K562 (cell line): Measurements from ENCODE around the gene SH3D19. TPM values are rescaled to one million over a fixed set of nuclear protein-coding genes. Genes with fewer than 3 reads are reported as not detected.

ENCODE experiments used
- ATAC-seq: fragments of 200-7000 bp; cut with Tn5 transposase; 3 replicates; pipeline ENCODE4 v1.9.1; 2020; ENCODE audit warnings: moderate library complexity
- BruUV-seq: library from RNA; stranded (reverse); fragments of 400-500 nt; replicated peaks from 2 replicates; lab custom pipeline; 2021; lab: Mats Ljungman, UMichigan
- CTCF ChIA-PET: fragments of 300-600 bp; formaldehyde crosslinking; extraction: SDS; loops from one replicate; lab custom pipeline; 2021; ENCODE audit warnings: low intra/inter-chr PET ratio; lab: Yijun Ruan, JAX
- POLR2A ChIA-PET: fragments of 300-600, 350-650 bp; sonication (Branson Sonifier 250); formaldehyde crosslinking; extraction: SDS; loops from one replicate; lab custom pipeline; 2021; ENCODE audit warnings: antibody characterized with exemption, inconsistent platforms; lab: Yijun Ruan, JAX
- DNase-seq, 4 experiments: peaks; one replicate each; pipeline versions ENCODE4 v3.0.0 to v3.0.0-alpha.2; 2011 to 2018; ENCODE audit warnings: low spot score in 3 of 4, mixed read lengths in 3 of 4; ENCODE audit errors: extremely low read depth in 1 of 4
- FAIRE-seq: peaks from 2 replicates; lab custom pipeline; 2011; peaks lifted over from hg19 to GRCh38; lab: Jason Lieb, UNC
- H2AFZ ChIP-seq: 2 replicates; pipeline ENCODE4 v1.6.0; 2011; ENCODE audit warnings: low read depth, low read length, control low read depth, inconsistent platforms
- H3K27ac ChIP-seq: fragments of 200-600 bp; 3 replicates; pipeline ENCODE4 v1.8.0; 2011; ENCODE audit warnings: low read depth, mild to moderate bottlenecking, control low read depth, inconsistent platforms, low read length, moderate library complexity, mixed read lengths; ENCODE audit errors: extremely low read depth
- H3K27me3 ChIP-seq, 2 experiments: fragments of 300-600 bp in 1 of 2; 2 replicates in 1 of 2; 3 replicates in 1 of 2; pipeline versions ENCODE4 v1.6.0 to v1.8.0; 2011; ENCODE audit warnings: inconsistent platforms in 2 of 2, low read length in 2 of 2, mild to moderate bottlenecking in 1 of 2, mixed read lengths in 1 of 2, moderate library complexity in 1 of 2; ENCODE audit not compliant: control insufficient read depth in 2 of 2, insufficient read depth in 2 of 2
- H3K36me3 ChIP-seq: fragments of 300-600 bp; 3 replicates; pipeline ENCODE4 v1.8.0; 2011; ENCODE audit warnings: mild to moderate bottlenecking, low read length, inconsistent platforms; ENCODE audit not compliant: control insufficient read depth, insufficient read depth
- H3K4me1 ChIP-seq, 2 experiments: fragments of 200-600 bp in 1 of 2; replicated peaks in 1 of 2; 2 replicates in 1 of 2; 3 replicates in 1 of 2; pipeline versions ENCODE4 v1.5.1 to v1.8.0; 2011; ENCODE audit warnings: inconsistent platforms in 2 of 2, low read length in 2 of 2, mild to moderate bottlenecking in 1 of 2, mixed read lengths in 1 of 2, moderate library complexity in 1 of 2; ENCODE audit not compliant: control insufficient read depth in 2 of 2, insufficient read depth in 2 of 2
- H3K4me2 ChIP-seq: 2 replicates; pipeline ENCODE4 v1.6.1; 2011; ENCODE audit warnings: low read length, control low read depth, inconsistent platforms, mixed read lengths; ENCODE audit not compliant: insufficient read depth
- H3K4me3 ChIP-seq: fragments of 200-600 bp; sonication (generic), shearing (Covaris generic); 2 replicates; pipeline ENCODE4 v1.5.1; 2016; ENCODE audit warnings: control low read depth, inconsistent platforms
- H3K79me2 ChIP-seq: fragments of 200-600 bp; 3 replicates; pipeline ENCODE4 v1.8.0; 2011; ENCODE audit warnings: low read length, inconsistent platforms; ENCODE audit not compliant: control insufficient read depth, insufficient read depth
- H3K9ac ChIP-seq, 2 experiments: 2 replicates each; pipeline versions ENCODE4 v1.6.0 to v1.6.1; 2011; ENCODE audit warnings: low read depth in 2 of 2, low read length in 2 of 2, control low read depth in 1 of 2, inconsistent platforms in 1 of 2, mild to moderate bottlenecking in 1 of 2, mixed read lengths in 1 of 2; ENCODE audit not compliant: insufficient read depth in 1 of 2
- H3K9me1 ChIP-seq: one replicate; pipeline ENCODE4 v1.6.0; 2011; ENCODE audit warnings: inconsistent platforms, mild to moderate bottlenecking, low read length, moderate library complexity; ENCODE audit not compliant: control insufficient read depth, insufficient read depth
- H3K9me3 ChIP-seq: replicated peaks from 2 replicates; pipeline ENCODE4 v1.5.1; 2011; ENCODE audit warnings: low read depth, low read length, inconsistent platforms; ENCODE audit not compliant: control insufficient read depth, insufficient read depth
- H4K20me1 ChIP-seq: replicated peaks from 2 replicates; pipeline ENCODE4 v1.6.1; 2011; ENCODE audit warnings: low read length, inconsistent platforms, mixed read lengths; ENCODE audit not compliant: control insufficient read depth, insufficient read depth
- ARID1B ChIP-seq: fragments of 450-650 bp; IDR thresholded peaks from 2 replicates; pipeline ENCODE4 v1.6.1; 2016; ENCODE audit warnings: antibody characterized with exemption, mild to moderate bottlenecking, inconsistent platforms
- CBFB ChIP-seq: sonication (generic); formaldehyde crosslinking; IDR thresholded peaks from 2 replicates; pipeline ENCODE4 v1.4.0; 2020; ENCODE audit warnings: mild to moderate bottlenecking, missing genetic modification reagents
- CC2D1A ChIP-seq: fragments of 450-650 bp; IDR thresholded peaks from 2 replicates; pipeline ENCODE4 v1.6.1; 2017; ENCODE audit warnings: mild to moderate bottlenecking
- DMBX1 ChIP-seq: fragments of 250-450 bp; sonication (Bioruptor Pico); IDR thresholded peaks from 2 replicates; pipeline ENCODE4 v1.8.0; 2022; ENCODE audit warnings: inconsistent platforms, mild to moderate bottlenecking, moderate library complexity, borderline replicate concordance
- E2F6 ChIP-seq, 2 experiments: IDR thresholded peaks; 2 replicates each; pipeline ENCODE4 v1.6.1; 2011; ENCODE audit warnings: borderline replicate concordance in 1 of 2, control low read depth in 1 of 2, low read depth in 1 of 2, low read length in 1 of 2, mild to moderate bottlenecking in 1 of 2, mixed read lengths in 1 of 2, moderate library complexity in 1 of 2; ENCODE audit not compliant: insufficient read depth in 1 of 2, insufficient read length in 1 of 2, poor library complexity in 1 of 2, severe bottlenecking in 1 of 2; ENCODE audit errors: extremely low read depth in 1 of 2
- GMEB1 ChIP-seq: fragments of 250-450 bp; sonication (Bioruptor Pico); IDR thresholded peaks from 2 replicates; pipeline ENCODE4 v1.4.0; 2020; ENCODE audit warnings: mild to moderate bottlenecking
- IFI16 ChIP-seq: fragments of 250-450 bp; sonication (Bioruptor Pico); IDR thresholded peaks from 2 replicates; pipeline ENCODE4 v2.1.2; 2022; ENCODE audit warnings: mild to moderate bottlenecking, inconsistent platforms
- IRF2 ChIP-seq: sonication (generic); formaldehyde crosslinking; IDR thresholded peaks from 2 replicates; pipeline ENCODE4 v1.8.1; 2022; ENCODE audit warnings: mild to moderate bottlenecking, missing genetic modification reagents
- THRB ChIP-seq: fragments of 450-650 bp; formaldehyde crosslinking; conservative IDR thresholded peaks from 2 replicates; pipeline ENCODE4 v1.4.0; 2022; ENCODE audit warnings: mild to moderate bottlenecking, missing genetic modification characterization
- USF1 ChIP-seq: sonication (generic); formaldehyde crosslinking; IDR thresholded peaks from 2 replicates; pipeline ENCODE4 v1.9.0; 2022; ENCODE audit warnings: mild to moderate bottlenecking, missing genetic modification reagents
- ZC3H11A ChIP-seq: IDR thresholded peaks from 2 replicates; pipeline ENCODE4 v1.6.1; 2012; ENCODE audit warnings: low read depth, low read length, improper control_type of control experiment
- ZFP1 ChIP-seq: fragments of 450-650 bp; formaldehyde crosslinking; IDR thresholded peaks from 2 replicates; pipeline ENCODE4 v1.4.0; 2020; ENCODE audit warnings: mild to moderate bottlenecking, mixed read lengths
- ZNF316 ChIP-seq: fragments of 450-650 bp; IDR thresholded peaks from 2 replicates; pipeline ENCODE4 v1.6.1; 2016
- ZNF324 ChIP-seq: fragments of 250-450 bp; sonication (Bioruptor Pico); IDR thresholded peaks from 2 replicates; pipeline ENCODE4 v1.4.0; 2020; ENCODE audit warnings: mild to moderate bottlenecking
- ZNF444 ChIP-seq: fragments of 250-450 bp; sonication (Bioruptor Pico); IDR thresholded peaks from 2 replicates; pipeline ENCODE4 v1.4.0; 2020; ENCODE audit warnings: mild to moderate bottlenecking, moderate library complexity
- ZNF511 ChIP-seq: sonication (generic); formaldehyde crosslinking; IDR thresholded peaks from 2 replicates; pipeline ENCODE4 v1.8.0; 2022; ENCODE audit warnings: mild to moderate bottlenecking, missing genetic modification reagents
- ZNF584 ChIP-seq: fragments of 200-800 bp; sonication (Bioruptor generic); IDR thresholded peaks from 2 replicates; pipeline ENCODE4 v1.6.1; 2016; ENCODE audit warnings: low read depth, mild to moderate bottlenecking, missing genetic modification characterization, missing compliant biosample characterization
- ZNF668 ChIP-seq: fragments of 250-450 bp; sonication (Bioruptor Pico); IDR thresholded peaks from 2 replicates; pipeline ENCODE4 v1.8.0; 2022; ENCODE audit warnings: mild to moderate bottlenecking, inconsistent platforms
- ZNF79 ChIP-seq: fragments of 250-450 bp; sonication (Bioruptor Pico); IDR thresholded peaks from 2 replicates; pipeline ENCODE4 v1.4.0; 2020; ENCODE audit warnings: low read depth, mild to moderate bottlenecking, moderate library complexity
- WGBS: fragments of 100-300 bp; shearing (Covaris generic); methylation state at CpG from one replicate; pipeline ENCODE4 v1.1.6; 2016; ENCODE audit warnings: low coverage, mixed read lengths; ENCODE audit not compliant: insufficient coverage; ENCODE audit errors: missing lambda C conversion rate; 5-methylcytosine and 5-hydroxymethylcytosine counted together
- in situ Hi-C: fragments of 300-500 bp; cut with MboI; formaldehyde crosslinking; loops from 4 replicates; pipeline ENCODE4 v1.15.0; 2018; ENCODE audit warnings: inconsistent platforms, mixed read lengths
- intact Hi-C: fragments of 100-400 bp; cut with micrococcal nuclease; formaldehyde crosslinking; loops from 2 replicates; pipeline ENCODE4 v1.14.2; 2022
- polyA plus RNA-seq, 8 experiments: library from polyadenylated mRNA; depleted of rRNA in 4 of 8; stranded (reverse) in 5 of 8; unstranded in 3 of 8; fragments of >200 nt; fragmentation: Nextera tagmentation in 2 of 8; fragmentation: Illumina TruSeq in 1 of 8; extraction: Ambion mirVana in 2 of 8; extraction: Trizol in 1 of 8; gene quantifications; 2 replicates each; pipeline versions ENCODE4 v1.2.1 to v1.2.3, GENCODE V29; 2011 to 2014; ENCODE audit warnings: inconsistent platforms in 1 of 8, missing spikeins in 1 of 8
- total RNA-seq, 7 experiments: library from RNA; depleted of rRNA in 6 of 7; stranded (reverse); fragments of >200 nt in 6 of 7; fragmentation: Illumina TruSeq in 2 of 7; extraction: Trizol in 2 of 7; gene quantifications; 2 replicates each; pipeline versions ENCODE4 v1.2.1 to v1.2.3, GENCODE V29; 2011 to 2021; ENCODE audit warnings: low replicate concordance in 1 of 7

The SH3D19 gene
- total and polyA plus RNA-seq, 9 of the 15 experiments (the other 6 are each of a cell fraction or from before 2014, with no cell fraction given), result 0.42 to 2.2 (median 1.1) TPM; not detected in 6

GRCh38 chr4:151227731-151228130 lies 97.7 kb downstream of the SH3D19 start:
- FAIRE-seq (no peak), DNase-seq (no peak), ATAC-seq (no peak)
- Histone ChIP-seq H3K27ac (no peak overlapping the region), H2AFZ (no peak overlapping the region), H3K36me3 (no peaks in the 10 kb centered on the region), H3K4me3 (no peak overlapping the region), H3K9me3 (no peaks in the 10 kb centered on the region), H4K20me1 (no peaks in the 10 kb centered on the region), H3K9ac (no peak overlapping the region), H3K27me3 (peaks cover 0 to 5% of the 10 kb centered on the region in 2 experiments; a peak in 1 of 5 replicates), H3K4me1 (no peaks in the 10 kb centered on the region), H3K9me1 (no peaks in the 10 kb centered on the region), H3K4me2 (no peak overlapping the region), H3K79me2 (no peaks in the 10 kb centered on the region)
- ChIA-PET POLR2A (interaction anchor here (0.8 kb wide), 1 partner anchor 15 kb away, joined by 3 read pairs; no protein-coding TSS in a partner anchor), CTCF (no interaction called here)
- intact Hi-C loops (no loop called here), in situ Hi-C loops (no loop called here)
- 0% methylated on average over 3 of the region's 3 CpGs for WGBS
- no TSS peak for BruUV-seq
- TF ChIP-seq ZNF79 (no peak), IFI16 (CRISPR knock-in tag) (no peak), CBFB (no peak), ZC3H11A (no peak), E2F6 (IDR thresholded peaks at IDR 0.05; ENCODE audit: borderline replicate concordance in 1 of 2, extremely low read depth in 1 of 2, insufficient read depth in 1 of 2, insufficient read length in 1 of 2, low read depth in 1 of 2, low read length in 1 of 2, poor library complexity in 1 of 2, severe bottlenecking in 1 of 2) (no peak), CC2D1A (no peak), ZNF444 (CRISPR knock-in tag) (no peak), ZNF668 (CRISPR knock-in tag) (no peak), ZNF316 (no peak), GMEB1 (CRISPR knock-in tag) (no peak), ZNF511 (CRISPR knock-in tag) (no peak), ZFP1 (no peak), ZNF324 (CRISPR knock-in tag) (no peak), THRB (CRISPR knock-in tag) (no peak), IRF2 (CRISPR knock-in tag) (no peak), ZNF584 (CRISPR knock-in tag) (no peak), ARID1B (no peak), DMBX1 (CRISPR knock-in tag) (no peak), USF1 (CRISPR knock-in tag) (no peak)
